NCI-H1417 (cell line): ENCODE measurements around the gene NEDD4L.

Experiments used
- DNase-seq, 3 experiments: peaks; one replicate each; lab custom pipeline; 2025; lab: John Stamatoyannopoulos, UW

Gene NEDD4L

GRCh38 chr18:58290116-58290695 lies 246.2 kb downstream of the NEDD4L start:
- DNase-seq: no peak

GRCh38 chr18:58291131-58291530 lies 247.1 kb downstream of the NEDD4L start:
- DNase-seq: no peak

- DNase-seq: no peak
These were observed 248.6 kb downstream of the NEDD4L start for GRCh38 chr18:58292638-58293037.

- DNase-seq: no peak
These were observed 253.2 kb downstream of the NEDD4L start for GRCh38 chr18:58297198-58297597.

- peak in 1 of 3 experiments; percentile 57 for DNase-seq
These were observed 254.5 kb downstream of the NEDD4L start for GRCh38 chr18:58298251-58299134.

GRCh38 chr18:58299135-58299473 lies 255.1 kb downstream of the NEDD4L start:
- DNase-seq: no peak

- no peak for DNase-seq
These were observed 255.9 kb downstream of the NEDD4L start for GRCh38 chr18:58299936-58300335.

GRCh38 chr18:58300867-58301266 lies 256.8 kb downstream of the NEDD4L start:
- no peak for DNase-seq

- no peak for DNase-seq
These were observed 258.8 kb downstream of the NEDD4L start for GRCh38 chr18:58302811-58303210.

- DNase-seq: no peak
These were observed 259.3 kb downstream of the NEDD4L start for GRCh38 chr18:58303363-58303762.

- no peak for DNase-seq
These were observed 261.8 kb downstream of the NEDD4L start for GRCh38 chr18:58305792-58306191.

GRCh38 chr18:58307441-58307840 lies 263.4 kb downstream of the NEDD4L start:
- DNase-seq: no peak

- DNase-seq: no peak
These were observed 264.4 kb downstream of the NEDD4L start for GRCh38 chr18:58308463-58308862.

- no peak for DNase-seq
These were observed 265.1 kb downstream of the NEDD4L start for GRCh38 chr18:58309099-58309498.

- DNase-seq: no peak
These were observed 265.7 kb downstream of the NEDD4L start for GRCh38 chr18:58309610-58310239.

GRCh38 chr18:58310517-58310916 lies 266.5 kb downstream of the NEDD4L start:
- DNase-seq: peak in 2 of 3 experiments; percentile 39 to 54

- no peak for DNase-seq
These were observed 267.4 kb downstream of the NEDD4L start for GRCh38 chr18:58311390-58311789.

GRCh38 chr18:58313491-58314032 lies 269.5 kb downstream of the NEDD4L start:
- peak in 2 of 3 experiments; percentile 14 to 26 for DNase-seq

GRCh38 chr18:58314284-58314683 lies 270.3 kb downstream of the NEDD4L start:
- no peak for DNase-seq

GRCh38 chr18:58315041-58315440 lies 271.0 kb downstream of the NEDD4L start:
- DNase-seq: no peak

- no peak for DNase-seq
These were observed 271.8 kb downstream of the NEDD4L start for GRCh38 chr18:58315739-58316215.
